ENCODE data around the gene USP7. TPM values are rescaled to one million over a fixed set of nuclear protein-coding genes. Genes with fewer than 3 reads are reported as not detected.
"Not testable (repeated sequence)": the region's sequence is repeated elsewhere in the genome, so short reads cannot be mapped to it uniquely, and the experiment has no call there.

The USP7 gene
- total RNA-seq, 1 donor from 2014 or later: 143 TPM

DNA sequence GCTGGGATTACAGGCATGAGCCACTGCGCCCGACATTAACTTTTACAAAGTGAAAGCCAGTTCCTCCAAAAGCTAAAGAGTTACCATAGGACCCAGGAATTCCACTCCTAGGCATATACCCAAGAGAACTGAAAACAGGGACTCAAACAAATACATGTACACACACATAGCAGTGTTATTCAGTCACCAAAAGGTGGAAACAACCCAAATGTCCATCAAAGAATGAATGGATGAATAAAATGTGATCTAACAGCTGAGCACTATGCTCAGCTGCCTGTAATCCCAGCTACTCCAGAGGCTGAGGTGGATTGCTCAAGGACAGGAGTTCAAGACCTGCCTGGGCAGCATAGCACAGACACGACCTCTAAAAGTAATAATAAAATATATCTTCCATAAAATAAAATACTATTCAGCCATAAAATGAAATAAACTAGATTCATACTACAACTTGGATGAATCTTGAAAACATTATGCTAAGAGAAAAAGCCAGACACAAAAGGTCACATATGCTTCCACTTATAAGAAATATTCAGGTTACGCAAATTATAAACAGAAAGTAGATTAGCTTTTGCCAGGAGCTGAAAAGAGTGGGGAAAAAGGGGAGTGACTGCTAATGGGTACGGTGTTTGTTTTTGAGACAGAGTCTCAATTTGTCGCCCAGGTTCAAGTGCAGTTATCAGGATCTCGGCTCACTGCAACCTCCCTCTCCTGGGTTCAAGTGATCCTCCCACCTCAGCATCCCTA is 9.3 kb upstream of the USP7 start:
- no peak for DNase-seq (ENCODE audit: low spot score)

DNA sequence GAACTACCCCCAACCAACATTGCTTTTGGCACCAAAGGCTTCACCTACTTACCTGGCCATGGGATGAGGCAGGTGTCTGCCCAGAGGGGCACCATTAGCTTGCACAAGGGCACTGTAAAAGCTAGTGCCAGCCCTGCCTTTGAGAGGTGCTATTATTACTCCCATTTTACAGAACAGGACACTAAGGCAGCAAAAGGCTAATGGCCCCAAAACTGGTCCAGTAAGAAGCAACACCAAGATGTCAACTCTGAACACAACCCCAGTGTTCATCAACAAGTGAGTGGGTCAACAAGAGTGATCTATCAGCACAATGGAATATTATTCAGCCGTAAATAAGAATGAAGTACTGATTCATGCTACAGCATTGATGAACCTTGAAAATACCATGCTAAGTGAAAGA is 7.7 kb upstream of the USP7 start:
- no peak for DNase-seq (ENCODE audit: low spot score)

DNA sequence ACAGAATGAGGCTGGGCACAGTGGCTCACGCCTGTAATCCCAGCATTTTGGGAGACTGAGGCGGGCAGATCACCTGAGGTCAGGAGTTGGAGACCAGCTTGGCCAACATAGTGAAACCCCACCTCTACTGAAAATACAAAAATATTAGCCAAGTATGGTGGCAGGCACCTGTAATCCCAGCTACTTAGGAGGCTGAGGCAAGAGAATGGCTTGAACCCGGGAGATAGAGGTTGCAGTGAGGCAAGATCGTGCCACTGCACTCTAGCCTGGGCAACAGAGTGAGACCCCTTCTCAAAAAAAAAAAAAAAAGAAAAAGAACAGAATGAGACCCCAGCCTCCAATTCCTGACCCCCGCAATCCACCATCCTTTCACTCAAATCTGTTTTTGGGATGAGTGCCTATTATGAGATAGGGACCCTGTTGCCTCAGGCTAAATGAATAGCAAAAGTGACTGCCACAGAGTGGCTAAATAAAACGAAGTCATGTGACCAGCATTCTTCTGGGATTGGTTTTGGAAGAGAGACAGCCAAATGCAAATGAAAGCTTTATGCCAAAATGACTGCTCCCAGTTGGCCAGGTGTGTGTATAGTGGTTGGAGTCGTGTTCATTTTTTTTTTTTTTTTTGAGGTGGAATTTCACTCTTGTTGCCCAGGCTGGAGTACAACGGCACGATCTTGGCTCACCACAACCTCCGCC is 5.6 kb upstream of the USP7 start:
- not testable (repeated sequence) for DNase-seq (ENCODE audit: low spot score)

DNA sequence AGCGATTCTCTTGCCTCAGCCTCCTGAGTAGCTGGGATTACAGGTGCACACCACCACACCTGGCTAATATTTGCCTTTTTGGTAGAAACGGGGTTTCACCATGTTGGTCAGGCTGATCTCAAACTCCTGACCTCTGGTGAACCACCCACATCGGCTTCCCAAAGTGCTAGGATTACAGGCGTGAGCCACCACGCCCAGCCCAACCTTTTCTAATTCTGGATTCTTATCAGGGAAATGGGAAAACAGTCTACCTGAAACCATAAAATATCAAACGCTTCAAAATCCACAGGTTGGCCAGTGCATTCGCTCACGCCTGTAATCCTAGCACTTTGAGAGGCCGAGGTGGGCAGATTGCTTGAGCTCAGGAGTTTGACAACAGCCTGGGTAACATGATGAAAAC is 4.3 kb upstream of the USP7 start:
- not testable (repeated sequence) for DNase-seq (ENCODE audit: low spot score)

DNA sequence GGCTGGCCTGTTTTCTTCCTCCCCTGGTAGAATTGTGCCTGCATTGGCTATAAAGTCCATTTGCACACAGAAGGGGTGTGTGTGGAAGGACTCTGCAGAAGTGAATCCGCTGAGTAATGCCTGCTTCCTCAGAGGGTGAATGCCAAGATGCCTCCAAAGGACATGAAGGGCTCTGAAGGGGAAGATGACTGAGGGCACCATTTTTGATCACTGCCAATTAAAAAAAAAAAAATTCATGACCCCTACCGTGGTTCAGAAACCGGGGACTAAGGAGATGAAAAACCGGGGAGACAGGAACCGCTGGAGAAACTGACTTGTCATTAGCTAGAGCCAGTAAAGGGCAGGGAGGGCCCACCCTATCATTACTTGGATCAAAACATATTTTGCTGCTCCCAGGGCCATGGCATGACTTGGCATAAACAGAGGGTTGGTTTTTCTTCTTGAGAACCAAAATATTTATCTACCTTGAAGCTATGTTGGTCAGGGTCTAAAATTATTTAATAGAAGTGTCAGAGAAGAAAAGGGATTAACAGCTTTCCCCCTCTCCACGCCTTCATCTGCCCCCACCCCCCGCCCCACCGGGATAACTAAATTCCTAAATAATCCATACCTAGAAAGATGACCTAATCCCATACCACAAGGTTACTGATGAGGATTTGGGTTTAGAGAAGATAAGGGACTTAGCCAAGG is 3.6 kb upstream of the USP7 start:
- DNase-seq (ENCODE audit: low spot score): no peak

DNA sequence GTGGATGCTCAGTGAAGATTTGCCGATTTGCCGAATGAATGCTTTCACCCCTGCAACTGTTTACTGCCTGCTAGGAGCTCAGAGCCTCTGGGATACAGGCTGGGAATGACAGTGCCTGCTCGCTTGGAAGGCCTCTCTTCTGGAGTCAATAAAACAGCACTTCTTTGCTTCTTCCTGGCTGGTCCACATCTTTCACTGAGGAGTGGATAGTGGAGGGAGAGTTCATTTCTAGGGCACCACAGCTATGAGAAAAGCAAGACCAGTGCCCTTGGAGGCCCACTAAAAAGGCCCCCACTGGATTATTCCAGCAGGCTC is 3.1 kb upstream of the USP7 start:
- no peak for DNase-seq (ENCODE audit: low spot score)

DNA sequence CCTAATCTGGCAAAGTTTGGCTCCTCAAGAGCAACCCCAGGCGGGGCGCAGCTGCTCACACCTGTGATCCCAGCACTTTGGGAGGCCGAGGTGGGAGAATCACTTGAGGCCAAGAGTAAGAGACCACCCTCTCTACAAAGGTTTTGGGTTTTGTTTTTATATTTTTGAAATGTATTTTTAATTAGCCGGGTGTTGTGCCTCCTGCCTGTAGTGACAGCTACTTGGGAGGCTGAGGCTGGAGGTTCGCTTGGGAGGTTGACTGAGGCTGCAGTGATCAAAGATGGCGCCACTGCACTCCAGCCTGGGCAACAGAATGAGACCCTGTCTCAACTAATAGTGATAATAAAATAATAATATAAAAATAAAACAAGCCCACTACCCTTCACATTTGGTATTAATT is 756 bp upstream of the USP7 start:
- no peak for DNase-seq (ENCODE audit: low spot score)

DNA sequence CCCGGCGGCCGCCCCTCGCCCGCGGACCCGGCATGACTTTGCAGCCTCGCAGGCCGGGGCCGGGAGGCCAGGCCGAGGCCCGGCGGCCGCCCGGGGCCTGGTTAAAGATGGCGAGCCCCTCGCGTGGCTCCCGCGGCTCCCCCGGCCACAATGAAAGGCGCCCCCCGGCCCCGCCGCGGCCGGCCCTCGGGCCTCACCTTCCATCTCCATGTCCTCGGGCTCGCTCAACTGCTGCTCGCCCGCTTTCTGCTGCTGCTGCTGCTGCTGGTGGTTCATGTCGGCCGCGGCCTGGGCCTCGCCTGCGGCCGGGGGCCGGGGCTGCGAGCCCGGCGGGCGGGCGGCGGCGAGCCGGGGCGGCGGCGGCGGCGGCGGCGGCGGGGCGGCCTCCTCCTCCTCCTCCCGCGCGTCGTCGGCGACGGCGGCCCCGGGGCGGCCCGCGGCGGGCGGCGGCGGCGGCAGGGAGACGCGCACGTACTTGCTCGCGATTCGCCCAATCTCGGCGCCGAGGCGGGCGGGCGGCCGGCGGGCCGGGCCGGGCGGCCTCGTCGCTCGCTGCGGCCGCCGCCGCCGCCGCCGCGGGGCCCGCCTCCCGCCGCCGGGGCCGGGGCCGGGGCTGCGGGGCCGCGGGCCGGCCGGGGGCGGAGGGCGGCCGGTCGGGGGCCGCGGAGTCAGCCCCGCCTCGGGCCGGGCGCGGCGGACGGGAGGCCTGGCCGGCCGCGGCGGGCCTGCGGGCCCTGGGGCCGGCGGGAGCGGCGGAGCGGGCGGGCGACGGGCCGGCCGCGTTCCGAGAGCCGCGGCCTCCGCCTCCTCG is 491 bp downstream of the USP7 start:
- no peak for DNase-seq (ENCODE audit: low spot score)

DNA sequence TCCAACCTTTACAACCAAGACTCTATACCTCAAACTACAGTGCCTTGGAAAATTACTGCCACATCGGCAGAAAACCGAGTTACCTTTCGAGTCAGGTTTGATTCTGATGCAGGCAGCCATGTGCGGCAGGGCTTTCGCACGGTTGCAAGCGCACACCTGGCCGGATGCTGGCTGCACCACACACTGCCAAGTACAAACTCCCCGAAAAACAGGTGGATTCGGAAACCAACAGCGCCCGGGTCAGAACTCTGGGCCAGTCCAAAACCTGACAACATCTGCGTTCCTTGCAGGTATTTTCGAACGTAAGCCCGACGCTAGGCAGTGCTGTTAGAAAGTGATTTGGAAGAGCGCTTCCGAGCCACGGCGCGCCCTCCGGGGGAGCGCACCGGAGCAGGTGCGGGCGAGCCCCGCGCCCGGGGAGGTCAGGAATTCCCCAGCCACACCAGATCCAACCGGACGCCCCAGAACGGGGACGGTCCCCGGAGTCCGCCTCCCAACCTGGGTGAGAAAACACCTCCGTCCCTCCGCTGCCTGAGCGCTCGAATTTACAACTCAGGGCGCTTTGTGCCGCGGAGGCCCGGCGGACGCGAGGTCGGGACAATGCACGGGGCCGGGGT is 1.2 kb downstream of the USP7 start:
- peak; percentile 52 for DNase-seq (ENCODE audit: low spot score)

DNA sequence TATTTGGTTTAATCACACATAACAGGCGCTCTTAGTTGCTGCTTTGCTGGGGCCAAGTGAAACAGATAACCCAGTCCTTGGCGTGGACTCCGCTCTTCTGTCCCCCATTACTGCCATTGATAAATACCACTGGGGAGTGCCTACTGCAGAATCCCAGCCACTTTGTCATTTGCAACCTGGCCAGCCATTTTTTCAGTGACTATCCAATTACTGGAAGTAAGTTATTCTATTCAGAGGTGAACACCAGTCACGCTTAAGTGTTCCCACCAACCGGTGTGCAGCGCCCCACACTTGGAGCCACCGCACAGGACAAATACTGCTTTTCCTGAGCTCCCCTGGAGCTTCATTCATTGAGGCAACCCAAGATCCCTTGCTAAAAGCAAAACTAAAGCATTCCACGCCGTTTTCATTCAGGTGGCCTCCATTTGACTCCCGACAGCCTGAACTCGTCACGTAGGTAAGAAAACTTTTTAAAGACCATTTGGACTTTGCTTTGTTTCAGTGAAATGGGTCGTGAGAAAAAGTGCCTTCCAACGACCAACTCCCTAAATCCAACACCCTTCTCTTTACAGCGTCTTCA is 1.8 kb downstream of the USP7 start:
- DNase-seq (ENCODE audit: low spot score): no peak

DNA sequence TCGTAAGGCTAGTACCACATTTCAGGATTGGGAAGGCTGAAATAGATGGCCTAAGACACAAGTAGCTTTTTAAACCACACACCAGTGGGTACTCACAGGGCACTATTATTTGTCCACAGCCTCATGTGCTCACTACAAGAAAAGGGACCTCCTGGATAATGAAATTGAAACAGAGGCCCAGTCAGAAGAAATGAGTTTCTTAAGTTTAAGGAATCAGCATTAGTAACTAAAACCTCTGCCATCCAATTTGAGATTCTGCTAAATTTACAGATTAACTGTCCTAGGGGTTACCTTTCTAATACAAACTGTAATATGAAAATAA is 3.0 kb downstream of the USP7 start:
- no peak for DNase-seq (ENCODE audit: low spot score)

DNA sequence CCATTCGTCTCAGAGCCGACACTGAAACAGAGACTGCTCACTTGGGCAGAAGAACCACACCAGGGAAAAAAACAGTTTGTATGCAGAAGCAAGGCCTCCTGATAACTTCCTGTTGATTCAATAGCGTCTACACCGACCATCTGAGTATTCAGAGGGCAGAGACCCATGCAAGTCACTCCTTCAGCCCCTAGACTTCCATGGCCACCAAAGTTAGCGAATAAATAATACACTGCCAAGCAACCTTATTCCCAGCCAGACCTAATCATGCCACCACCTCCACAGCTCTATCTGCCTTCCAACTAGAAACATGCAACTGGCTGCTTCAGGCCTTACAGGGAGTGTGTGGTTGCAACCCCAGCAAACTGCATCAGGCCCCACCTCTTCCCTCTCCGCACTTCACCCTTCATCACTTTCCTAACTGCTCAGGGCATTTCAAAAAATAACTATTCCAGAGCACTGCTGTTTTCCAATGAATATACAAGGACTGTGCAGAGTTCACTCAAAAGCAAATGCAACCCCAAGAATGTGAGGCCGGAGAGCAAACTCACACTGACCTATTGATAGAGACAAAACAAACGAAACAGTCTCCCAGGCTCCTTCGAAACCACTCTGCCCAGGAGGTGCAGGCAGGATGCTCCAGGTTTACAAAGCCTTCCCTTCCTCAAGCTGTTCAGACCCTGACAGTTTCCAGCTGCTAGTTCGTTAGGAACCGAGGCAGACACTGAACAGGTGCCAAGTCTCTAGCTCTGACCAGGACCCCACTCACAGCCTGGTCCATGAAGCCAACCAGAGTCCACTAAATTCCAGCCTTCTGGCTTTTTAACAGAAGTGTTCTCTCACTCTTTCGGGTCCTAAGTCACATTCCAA is 3.6 kb downstream of the USP7 start:
- no peak for DNase-seq (ENCODE audit: low spot score)

DNA sequence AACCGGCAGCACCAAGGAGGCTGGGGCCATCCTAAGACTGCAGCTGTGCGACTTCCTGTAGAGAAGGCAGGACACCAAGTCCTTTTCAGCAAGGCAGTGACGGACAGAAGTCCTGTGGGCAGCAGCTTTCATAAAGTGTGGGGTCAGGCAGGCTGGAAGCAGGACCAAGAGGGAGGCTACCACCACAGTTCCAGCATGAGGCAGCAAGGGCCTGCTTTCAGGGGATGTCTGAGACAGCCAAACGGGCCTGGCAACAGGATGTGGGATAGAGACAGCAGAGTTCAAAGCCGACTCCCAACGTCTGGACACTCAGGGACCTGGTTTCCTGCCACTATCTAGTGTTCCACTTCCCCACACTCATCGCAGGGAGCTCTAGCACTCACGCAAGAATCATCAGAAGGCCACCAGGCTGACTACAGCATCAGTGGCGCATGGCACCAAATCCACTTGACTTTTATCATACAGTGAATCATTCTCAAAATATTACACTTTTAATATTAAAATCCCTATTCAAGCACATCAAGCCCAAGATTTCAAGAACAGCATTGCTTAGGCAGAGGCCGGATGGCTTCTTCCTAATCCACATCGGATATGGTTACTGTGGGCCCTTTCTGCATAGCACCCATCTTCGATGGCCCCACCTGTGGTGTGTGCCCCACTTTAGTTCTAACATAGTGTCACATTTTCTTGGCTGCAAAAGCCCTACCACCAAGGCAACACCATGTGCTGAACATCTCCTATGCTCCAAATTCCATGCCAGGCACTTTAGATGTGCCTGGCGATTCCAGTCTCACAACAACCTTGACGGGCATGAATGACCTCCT is 5.2 kb downstream of the USP7 start:
- DNase-seq (ENCODE audit: low spot score): no peak

DNA sequence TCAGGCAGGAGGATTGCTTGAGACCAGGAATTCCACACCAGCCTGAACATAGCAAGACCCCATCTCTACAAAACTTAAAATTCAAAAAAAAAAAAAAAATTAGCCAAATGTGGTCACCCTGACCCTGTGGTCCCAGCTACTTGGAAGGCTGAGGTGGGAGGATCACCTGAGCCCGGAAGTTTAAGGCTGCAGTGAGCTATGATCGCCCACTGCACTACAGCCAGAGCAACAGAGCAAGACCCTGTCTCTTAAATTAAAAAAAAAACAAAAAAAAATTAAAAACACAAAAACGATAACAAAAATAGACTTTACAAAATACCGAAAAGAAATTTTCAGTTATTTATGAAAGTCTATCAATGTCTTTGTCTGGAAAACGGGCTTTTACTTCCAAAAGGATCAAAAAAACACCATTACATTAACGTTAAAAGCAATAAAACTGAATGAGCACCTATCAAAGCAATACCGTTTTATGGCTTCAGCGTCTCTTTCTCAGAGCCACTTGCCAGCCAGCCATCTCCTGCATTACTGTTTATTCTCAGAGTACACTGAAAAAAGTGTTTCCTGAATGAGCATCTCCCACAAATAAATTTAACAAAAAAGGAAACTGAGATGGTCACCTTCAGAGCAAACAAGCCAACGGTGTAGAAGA is 6.1 kb downstream of the USP7 start:
- no peak for DNase-seq (ENCODE audit: low spot score)

DNA sequence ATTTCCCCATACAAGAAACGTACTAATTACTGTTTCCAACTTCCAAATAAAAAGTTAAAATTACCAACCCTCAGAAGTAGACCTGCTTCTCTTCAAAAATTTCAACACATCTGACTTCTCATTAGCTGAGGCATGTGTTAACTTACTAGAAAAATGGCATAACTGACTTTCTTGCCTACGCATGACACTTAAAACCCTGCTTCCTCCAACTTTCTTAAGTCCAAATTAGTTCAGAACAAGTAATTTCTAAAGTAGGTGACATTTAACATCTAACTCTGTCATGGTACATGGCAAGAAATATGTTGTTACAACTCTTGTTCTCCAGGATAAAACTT is 6.7 kb downstream of the USP7 start:
- DNase-seq (ENCODE audit: low spot score): no peak

DNA sequence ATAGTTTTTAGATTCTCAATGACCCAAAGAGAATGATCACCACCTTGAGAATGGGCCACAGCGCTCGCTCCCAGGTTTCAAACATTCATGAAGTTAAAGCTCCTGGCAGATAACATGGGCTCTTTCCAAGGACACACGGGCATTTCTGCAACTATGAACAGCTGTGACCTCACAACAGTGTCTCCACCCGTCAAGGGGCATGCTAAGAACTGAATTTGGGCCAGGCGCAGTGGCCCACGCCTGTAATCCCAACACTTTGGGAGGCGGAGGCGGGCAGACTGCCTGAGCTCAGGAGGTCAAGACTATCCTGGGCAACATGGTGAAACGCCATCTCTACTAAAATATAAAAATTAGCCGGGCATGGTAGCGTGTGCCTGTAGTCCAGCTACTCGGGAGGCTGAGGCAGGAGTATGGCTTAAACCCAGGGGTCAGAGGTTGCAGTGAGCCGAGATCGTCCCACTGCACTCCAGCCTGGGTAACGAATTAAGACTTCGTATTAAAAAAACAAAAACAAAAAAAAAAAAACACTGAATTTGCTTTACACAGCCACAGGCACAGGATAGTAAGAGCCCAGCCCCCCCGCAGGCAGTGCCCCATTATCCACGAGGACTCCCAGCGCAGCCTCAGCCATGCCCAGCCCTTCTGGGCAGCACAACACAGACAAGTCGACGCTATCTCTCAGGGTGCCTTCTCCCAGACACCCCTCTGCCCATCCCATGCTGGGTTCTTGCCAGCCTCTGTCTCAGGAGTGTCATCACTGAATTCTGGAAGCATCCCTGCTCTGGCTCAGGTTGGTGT is 7.2 kb downstream of the USP7 start:
- DNase-seq (ENCODE audit: low spot score): no peak

DNA sequence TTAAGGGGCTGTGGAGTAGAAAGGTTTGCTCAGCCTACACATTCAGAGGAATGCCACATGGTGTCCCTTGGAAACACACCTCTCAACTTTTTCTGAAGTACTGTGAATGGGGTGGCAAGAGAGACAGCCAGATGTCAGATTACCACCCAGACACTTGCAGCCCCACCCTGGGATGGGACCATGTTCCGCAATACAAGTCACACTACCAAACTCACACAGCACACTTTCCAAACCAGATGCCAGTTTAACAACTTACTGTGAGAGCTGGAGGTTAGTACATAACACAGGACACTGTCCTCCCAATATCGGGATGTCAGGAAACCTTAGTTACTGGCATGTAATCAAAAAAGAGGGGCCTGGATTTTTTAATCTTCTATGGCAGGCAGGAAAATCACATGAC is 7.9 kb downstream of the USP7 start:
- no peak for DNase-seq (ENCODE audit: low spot score)

DNA sequence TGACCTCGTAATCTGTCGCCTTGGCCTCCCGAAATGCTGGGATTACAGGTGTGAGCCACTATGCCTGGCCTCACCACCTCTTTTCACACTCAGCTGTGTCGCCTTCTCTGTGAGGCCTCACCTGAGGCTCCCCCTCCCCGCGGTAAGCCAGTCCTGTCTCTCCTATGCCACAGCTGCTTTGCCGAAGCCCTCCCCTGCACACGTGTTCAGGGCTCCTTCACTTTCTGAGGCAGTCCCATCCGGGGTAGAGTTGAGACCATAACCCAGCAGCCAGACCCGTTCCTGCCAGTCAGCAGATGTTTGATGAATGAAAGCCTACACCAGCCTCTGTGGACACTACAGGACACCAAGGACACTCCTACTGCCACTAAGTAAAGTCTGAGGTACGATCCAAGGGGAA is 10.6 kb downstream of the USP7 start:
- no peak for DNase-seq (ENCODE audit: low spot score)
